Panc1 (cell line): Measurements from ENCODE around the gene C11orf52. TPM values are rescaled to one million over a fixed set of nuclear protein-coding genes. Genes with fewer than 3 reads are reported as not detected.

Source experiments
- ATAC-seq: fragments of 200-7000 bp; cut with Tn5 transposase; 2 replicates; pipeline ENCODE4 v1.9.1; 2020; ENCODE audit warnings: mild to moderate bottlenecking, moderate library complexity
- BruUV-seq: library from RNA; stranded (reverse); fragments of 400-500 nt; replicated peaks from 2 replicates; lab custom pipeline; 2021; lab: Mats Ljungman, UMichigan
- CTCF ChIA-PET: fragments of 300-600 bp; sonication (Branson Sonifier 250); formaldehyde crosslinking; loops from one replicate; lab custom pipeline; 2022; ENCODE audit warnings: antibody characterized with exemption; lab: Charles Lee
- POLR2A ChIA-PET: fragments of 300-600 bp; sonication (Branson Sonifier 250); formaldehyde crosslinking; loops from one replicate; lab custom pipeline; 2022; ENCODE audit warnings: antibody characterized with exemption; lab: Charles Lee
- DNase-seq: peaks from one replicate; pipeline ENCODE4 v3.0.0-alpha.2; 2010; ENCODE audit warnings: low read depth, low spot score
- H3K27ac ChIP-seq: 2 replicates; pipeline ENCODE4 v1.5.1; 2011; ENCODE audit warnings: mild to moderate bottlenecking, low read length, inconsistent platforms
- H3K27me3 ChIP-seq: fragments of 200-500 bp; sonication (Bioruptor generic); 2 replicates; pipeline ENCODE4 v1.6.0; 2014; ENCODE audit warnings: low read length, inconsistent platforms; ENCODE audit not compliant: control insufficient read depth, insufficient read depth
- H3K36me3 ChIP-seq: fragments of 200-500 bp; sonication (Bioruptor generic); 2 replicates; pipeline ENCODE4 v1.5.1; 2014; ENCODE audit warnings: inconsistent platforms, mild to moderate bottlenecking, low read length, moderate library complexity; ENCODE audit not compliant: control insufficient read depth, insufficient read depth
- H3K4me1 ChIP-seq: 2 replicates; pipeline ENCODE4 v1.5.1; 2011; ENCODE audit warnings: inconsistent platforms, mild to moderate bottlenecking, low read length, moderate library complexity; ENCODE audit not compliant: control insufficient read depth, insufficient read depth
- H3K4me3 ChIP-seq, 2 experiments: 2 replicates each; pipeline ENCODE4 v1.5.1; 2011 to 2012; ENCODE audit warnings: low read depth in 2 of 2, low read length in 2 of 2, mild to moderate bottlenecking in 2 of 2, inconsistent platforms in 1 of 2, moderate library complexity in 1 of 2
- H3K9me3 ChIP-seq: fragments of 200-500 bp; sonication (Bioruptor generic); 2 replicates; pipeline ENCODE4 v1.5.1; 2014; ENCODE audit warnings: low read depth, mild to moderate bottlenecking, inconsistent platforms, low read length, moderate library complexity; ENCODE audit not compliant: control insufficient read depth, insufficient read depth
- POLR2AphosphoS5 ChIP-seq: IDR thresholded peaks from 2 replicates; pipeline ENCODE4 v1.6.1; 2012; ENCODE audit warnings: mild to moderate bottlenecking, low read depth, low read length, moderate library complexity
- SIN3A ChIP-seq: IDR thresholded peaks from 2 replicates; pipeline ENCODE4 v1.6.1; 2012; ENCODE audit warnings: low read depth, mild to moderate bottlenecking, low read length, moderate library complexity, borderline replicate concordance; ENCODE audit not compliant: insufficient read depth
- TCF7L2 ChIP-seq: IDR thresholded peaks from 2 replicates; pipeline ENCODE4 v1.6.1; 2011; ENCODE audit warnings: mild to moderate bottlenecking, low read depth, low read length, inconsistent platforms
- in situ Hi-C: cut with HindIII; loops from 2 replicates; pipeline ENCODE4 v1.10.0; 2016; ENCODE audit warnings: low sequenced_read_pairs, low pct_unique_long_range_greater_than_20kb
- intact Hi-C: fragments of 100-400 bp; cut with micrococcal nuclease; formaldehyde crosslinking; loops from one replicate; pipeline ENCODE4 v1.10.0; 2022; ENCODE audit not compliant: unreplicated experiment
- total RNA-seq: library from RNA; stranded (reverse); gene quantifications from one replicate; pipeline ENCODE4 v1.2.1, GENCODE V29; 2021; ENCODE audit not compliant: unreplicated experiment
- TF ChIP-seq, protein P1 (sequence below): fragments of 450-650 bp; IDR thresholded peaks from 2 replicates; pipeline ENCODE4 v1.5.1; 2017; ENCODE audit warnings: mild to moderate bottlenecking
- TF ChIP-seq, protein P2 (sequence below), 2 experiments: IDR thresholded peaks; 2 replicates each; pipeline ENCODE4 v1.6.1; 2011 to 2012; ENCODE audit warnings: low read depth in 2 of 2, control low read depth in 1 of 2, low read length in 1 of 2, mild to moderate bottlenecking in 1 of 2, moderate library complexity in 1 of 2; ENCODE audit not compliant: insufficient read depth in 1 of 2

The C11orf52 gene
- total RNA-seq, 1 experiment from 2014 or later, result not detected

DNA sequence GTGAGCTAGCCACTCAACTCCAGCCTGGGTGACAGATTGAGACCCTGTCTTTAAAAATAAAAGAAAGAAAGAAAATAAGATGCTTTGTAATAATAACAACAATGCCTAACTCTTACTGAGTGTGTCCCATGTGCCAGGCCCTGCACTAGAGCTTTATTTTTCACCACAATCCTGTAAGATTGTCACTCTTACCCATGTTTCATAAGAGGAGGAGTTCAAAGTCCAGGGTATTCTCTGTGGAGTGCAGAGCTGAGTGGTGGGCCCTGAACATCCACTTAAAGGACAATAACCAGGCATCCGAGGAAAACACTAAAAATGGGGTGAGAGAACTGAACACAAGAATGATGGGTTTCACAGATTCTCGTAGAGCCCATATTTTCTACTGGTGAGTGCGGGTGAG, 925 bp upstream of the C11orf52 start:
- POLR2A ChIA-PET, result interaction anchor here (0.6 kb wide), 1 partner anchor 9 kb away, joined by 3 read pairs; no protein-coding TSS in a partner anchor
- intact Hi-C loops (no loop called here), in situ Hi-C loops (no loop called here)
- H3K27me3 ChIP-seq, result no peaks in the 10 kb centered on the region
- no peak overlapping the region for H3K4me3 ChIP-seq
- no peaks in the 10 kb centered on the region for H3K36me3 ChIP-seq
- no TSS peak for BruUV-seq
- no peaks in the 10 kb centered on the region for H3K9me3 ChIP-seq
- no peaks in the 10 kb centered on the region for H3K4me1 ChIP-seq
- DNase-seq (no peak), ATAC-seq (no peak)
- CTCF ChIA-PET, result no interaction called here
- H3K27ac ChIP-seq, result no peak overlapping the region
- no peak for TF ChIP-seq SIN3A
- TF ChIP-seq TCF7L2, result no peak
- TF ChIP-seq, protein P1, sequence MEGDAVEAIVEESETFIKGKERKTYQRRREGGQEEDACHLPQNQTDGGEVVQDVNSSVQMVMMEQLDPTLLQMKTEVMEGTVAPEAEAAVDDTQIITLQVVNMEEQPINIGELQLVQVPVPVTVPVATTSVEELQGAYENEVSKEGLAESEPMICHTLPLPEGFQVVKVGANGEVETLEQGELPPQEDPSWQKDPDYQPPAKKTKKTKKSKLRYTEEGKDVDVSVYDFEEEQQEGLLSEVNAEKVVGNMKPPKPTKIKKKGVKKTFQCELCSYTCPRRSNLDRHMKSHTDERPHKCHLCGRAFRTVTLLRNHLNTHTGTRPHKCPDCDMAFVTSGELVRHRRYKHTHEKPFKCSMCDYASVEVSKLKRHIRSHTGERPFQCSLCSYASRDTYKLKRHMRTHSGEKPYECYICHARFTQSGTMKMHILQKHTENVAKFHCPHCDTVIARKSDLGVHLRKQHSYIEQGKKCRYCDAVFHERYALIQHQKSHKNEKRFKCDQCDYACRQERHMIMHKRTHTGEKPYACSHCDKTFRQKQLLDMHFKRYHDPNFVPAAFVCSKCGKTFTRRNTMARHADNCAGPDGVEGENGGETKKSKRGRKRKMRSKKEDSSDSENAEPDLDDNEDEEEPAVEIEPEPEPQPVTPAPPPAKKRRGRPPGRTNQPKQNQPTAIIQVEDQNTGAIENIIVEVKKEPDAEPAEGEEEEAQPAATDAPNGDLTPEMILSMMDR, result no peak
- no peak for TF ChIP-seq POLR2AphosphoS5
- TF ChIP-seq, protein P2, sequence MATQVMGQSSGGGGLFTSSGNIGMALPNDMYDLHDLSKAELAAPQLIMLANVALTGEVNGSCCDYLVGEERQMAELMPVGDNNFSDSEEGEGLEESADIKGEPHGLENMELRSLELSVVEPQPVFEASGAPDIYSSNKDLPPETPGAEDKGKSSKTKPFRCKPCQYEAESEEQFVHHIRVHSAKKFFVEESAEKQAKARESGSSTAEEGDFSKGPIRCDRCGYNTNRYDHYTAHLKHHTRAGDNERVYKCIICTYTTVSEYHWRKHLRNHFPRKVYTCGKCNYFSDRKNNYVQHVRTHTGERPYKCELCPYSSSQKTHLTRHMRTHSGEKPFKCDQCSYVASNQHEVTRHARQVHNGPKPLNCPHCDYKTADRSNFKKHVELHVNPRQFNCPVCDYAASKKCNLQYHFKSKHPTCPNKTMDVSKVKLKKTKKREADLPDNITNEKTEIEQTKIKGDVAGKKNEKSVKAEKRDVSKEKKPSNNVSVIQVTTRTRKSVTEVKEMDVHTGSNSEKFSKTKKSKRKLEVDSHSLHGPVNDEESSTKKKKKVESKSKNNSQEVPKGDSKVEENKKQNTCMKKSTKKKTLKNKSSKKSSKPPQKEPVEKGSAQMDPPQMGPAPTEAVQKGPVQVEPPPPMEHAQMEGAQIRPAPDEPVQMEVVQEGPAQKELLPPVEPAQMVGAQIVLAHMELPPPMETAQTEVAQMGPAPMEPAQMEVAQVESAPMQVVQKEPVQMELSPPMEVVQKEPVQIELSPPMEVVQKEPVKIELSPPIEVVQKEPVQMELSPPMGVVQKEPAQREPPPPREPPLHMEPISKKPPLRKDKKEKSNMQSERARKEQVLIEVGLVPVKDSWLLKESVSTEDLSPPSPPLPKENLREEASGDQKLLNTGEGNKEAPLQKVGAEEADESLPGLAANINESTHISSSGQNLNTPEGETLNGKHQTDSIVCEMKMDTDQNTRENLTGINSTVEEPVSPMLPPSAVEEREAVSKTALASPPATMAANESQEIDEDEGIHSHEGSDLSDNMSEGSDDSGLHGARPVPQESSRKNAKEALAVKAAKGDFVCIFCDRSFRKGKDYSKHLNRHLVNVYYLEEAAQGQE (IDR thresholded peaks at IDR 0.05; ENCODE audit: insufficient read depth in 1 of 2, low read depth in 2 of 2, low read length in 1 of 2), result no peak

- Histone ChIP-seq H3K27me3 (no peaks in the 10 kb centered on the region), H3K4me3 (no peak overlapping the region), H3K9me3 (no peaks in the 10 kb centered on the region), H3K36me3 (no peaks in the 10 kb centered on the region), H3K4me1 (0 out of 2 replicates have a peak, but pooled peaks cover 6% of the 10 kb centered on the region), H3K27ac (no peak overlapping the region)
- ATAC-seq, result no peak
- in situ Hi-C loops, result no loop called here
- intact Hi-C loops, result no loop called here
- BruUV-seq, result no TSS peak
- ChIA-PET POLR2A (no interaction called here), CTCF (no interaction called here)
- no peak for DNase-seq
- TF ChIP-seq POLR2AphosphoS5 (no peak), SIN3A (no peak), TCF7L2 (no peak)
- TF ChIP-seq, protein P2 (IDR thresholded peaks at IDR 0.05; ENCODE audit: insufficient read depth in 1 of 2, low read depth in 2 of 2, low read length in 1 of 2), result no peak
- TF ChIP-seq, protein P1, result no peak
Observed at GRCh38 chr11:111920908-111921307, 2.2 kb downstream of the C11orf52 start.
